SK-N-MC (cell line): ENCODE data around the gene DNAH9.

ENCODE experiments used
- EZH2 ChIP-seq: fragments of 200-600 bp; sonication (generic); IDR thresholded peaks from one replicate; pipeline ENCODE4 v1.6.1; 2017; ENCODE audit warnings: antibody characterized with exemption
- FOXP2 ChIP-seq: optimal IDR thresholded peaks from 2 replicates; pipeline ENCODE3; 2011; ENCODE audit warnings: mild to moderate bottlenecking, moderate library complexity; ENCODE audit not compliant: insufficient read depth; ENCODE audit errors: extremely low read length, control extremely low read depth
- POLR2AphosphoS5 ChIP-seq: IDR thresholded peaks from 2 replicates; pipeline ENCODE4 v1.6.1; 2012; ENCODE audit warnings: mild to moderate bottlenecking, low read depth, low read length, borderline replicate concordance

DNA sequence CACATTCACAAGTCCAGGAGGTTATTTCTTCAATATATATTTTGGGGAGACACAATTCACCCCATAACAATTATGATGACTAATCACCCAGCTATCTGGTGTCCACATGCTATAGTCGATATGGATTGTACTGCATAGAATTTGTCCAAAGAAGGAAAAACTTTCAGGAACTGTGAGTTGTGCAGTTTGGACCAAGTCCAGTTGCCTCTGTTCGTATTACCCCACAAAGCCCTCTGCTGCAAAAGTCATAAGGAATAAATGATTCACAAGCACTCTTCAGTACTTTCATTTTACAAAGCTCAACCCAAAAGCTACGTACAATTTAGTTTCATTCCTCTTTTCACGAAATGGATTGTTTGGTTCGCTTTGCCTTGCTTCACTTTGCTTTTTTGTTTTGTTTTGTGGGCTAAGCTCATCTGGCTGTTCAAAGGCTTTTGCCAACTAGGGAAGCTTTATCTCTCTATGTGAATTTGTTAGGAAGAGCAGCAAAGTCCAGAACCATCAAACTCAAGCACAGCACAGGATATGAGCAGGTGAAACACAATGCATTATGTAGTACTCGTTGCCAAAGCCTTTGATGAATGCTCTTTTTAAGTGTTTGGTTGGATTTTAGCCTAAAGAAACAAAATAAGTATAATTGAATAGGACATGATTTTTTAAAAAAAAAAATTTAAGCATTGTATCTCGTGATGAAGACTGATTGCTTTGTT is 300.4 kb downstream of the DNAH9 start:
- no peak for TF ChIP-seq POLR2AphosphoS5
- TF ChIP-seq EZH2 = no peak
- no peak for TF ChIP-seq FOXP2
